Measurements from ENCODE around the gene CTBP2.

Gene CTBP2

GRCh38 chr10:125156196-125156595 is 4.2 kb downstream of the CTBP2 start:
- H2BK5ac ChIP-seq (ENCODE audit: low read length) = no peak overlapping the region
- no peak overlapping the region for H2AK5ac ChIP-seq (ENCODE audit: low read length)
- H3K79me1 ChIP-seq (ENCODE audit: low read length) = peaks cover 2% of the 10 kb centered on the region
- no CpG with 5 or more reads among the region's 3 CpGs for WGBS (ENCODE audit: extremely low coverage, insufficient coverage, low lambda C conversion rate)
- H2BK15ac ChIP-seq (replicated peaks; ENCODE audit: low read depth) = no peak overlapping the region
- DNase-seq = no peak
- H2BK120ac ChIP-seq (ENCODE audit: low read depth, low read length) = no peak overlapping the region
- no peaks in the 10 kb centered on the region for H3K27me3 ChIP-seq (ENCODE audit: insufficient read depth, low read length, poor library complexity)
- peaks cover under 1% of the 10 kb centered on the region for H3K36me3 ChIP-seq (ENCODE audit: control insufficient read depth, insufficient read depth, low read length)
- H3K4ac ChIP-seq (ENCODE audit: low read depth, low read length) = no peak overlapping the region
- H3K79me2 ChIP-seq (ENCODE audit: control insufficient read depth, insufficient read depth, low read length) = peaks cover 79% of the 10 kb centered on the region
- H4K5ac ChIP-seq (ENCODE audit: low read length) = no peak overlapping the region
- peak overlapping the region; percentile 12 for H3K9ac ChIP-seq (ENCODE audit: low read length)
- H3K56ac ChIP-seq (ENCODE audit: low read length) = peak overlapping the region; percentile 44
- H3K18ac ChIP-seq (ENCODE audit: low read length) = peak overlapping the region; percentile 32
- no peak overlapping the region for H3K23ac ChIP-seq (ENCODE audit: low read length)
- H3K4me2 ChIP-seq (ENCODE audit: low read length) = no peak overlapping the region
- peaks cover 38% of the 10 kb centered on the region for H3K4me1 ChIP-seq (ENCODE audit: control insufficient read depth, low read depth, low read length)
- no peak overlapping the region for H4K8ac ChIP-seq (ENCODE audit: low read depth, low read length)
- H3K27ac ChIP-seq (ENCODE audit: low read depth, low read length) = no peak overlapping the region
- H3K4me3 ChIP-seq (ENCODE audit: low read length) = no peak overlapping the region

- H3K4me1 ChIP-seq (ENCODE audit: control insufficient read depth, low read depth, low read length) = peaks cover 45% of the 10 kb centered on the region
- no peak overlapping the region for H3K4ac ChIP-seq (ENCODE audit: low read depth, low read length)
- H4K8ac ChIP-seq (ENCODE audit: low read depth, low read length) = no peak overlapping the region
- no CpG with 5 or more reads among the region's 8 CpGs for WGBS (ENCODE audit: extremely low coverage, insufficient coverage, low lambda C conversion rate)
- H3K18ac ChIP-seq (ENCODE audit: low read length) = no peak overlapping the region
- no peak overlapping the region for H2BK120ac ChIP-seq (ENCODE audit: low read depth, low read length)
- H2AK5ac ChIP-seq (ENCODE audit: low read length) = no peak overlapping the region
- peaks cover 90% of the 10 kb centered on the region for H3K79me2 ChIP-seq (ENCODE audit: control insufficient read depth, insufficient read depth, low read length)
- peaks cover 4% of the 10 kb centered on the region for H3K79me1 ChIP-seq (ENCODE audit: low read length)
- H4K5ac ChIP-seq (ENCODE audit: low read length) = no peak overlapping the region
- peaks cover 4% of the 10 kb centered on the region for H3K36me3 ChIP-seq (ENCODE audit: control insufficient read depth, insufficient read depth, low read length)
- no peaks in the 10 kb centered on the region for H3K27me3 ChIP-seq (ENCODE audit: insufficient read depth, low read length, poor library complexity)
- no peak overlapping the region for H2BK5ac ChIP-seq (ENCODE audit: low read length)
- no peak overlapping the region for H2BK15ac ChIP-seq (replicated peaks; ENCODE audit: low read depth)
- H3K4me2 ChIP-seq (ENCODE audit: low read length) = peak overlapping the region; percentile 26
- H3K4me3 ChIP-seq (ENCODE audit: low read length) = no peak overlapping the region
- no peak overlapping the region for H3K27ac ChIP-seq (ENCODE audit: low read depth, low read length)
- no peak overlapping the region for H3K23ac ChIP-seq (ENCODE audit: low read length)
- H3K9ac ChIP-seq (ENCODE audit: low read length) = peak overlapping the region; percentile 54
- peak overlapping the region; percentile 72 for H3K56ac ChIP-seq (ENCODE audit: low read length)
- DNase-seq = peak; percentile 64
These were observed 5.3 kb downstream of the CTBP2 start for GRCh38 chr10:125155101-125155500.

GRCh38 chr10:125154529-125154928 is 5.8 kb downstream of the CTBP2 start:
- H3K27ac ChIP-seq (ENCODE audit: low read depth, low read length) = no peak overlapping the region
- H4K8ac ChIP-seq (ENCODE audit: low read depth, low read length) = no peak overlapping the region
- no peak for DNase-seq
- no peak overlapping the region for H2BK5ac ChIP-seq (ENCODE audit: low read length)
- H3K18ac ChIP-seq (ENCODE audit: low read length) = no peak overlapping the region
- no peak overlapping the region for H2BK15ac ChIP-seq (replicated peaks; ENCODE audit: low read depth)
- peak overlapping the region; percentile 78 for H3K56ac ChIP-seq (ENCODE audit: low read length)
- no CpG with 5 or more reads among the region's 6 CpGs for WGBS (ENCODE audit: extremely low coverage, insufficient coverage, low lambda C conversion rate)
- peaks cover 92% of the 10 kb centered on the region for H3K79me2 ChIP-seq (ENCODE audit: control insufficient read depth, insufficient read depth, low read length)
- H2BK120ac ChIP-seq (ENCODE audit: low read depth, low read length) = no peak overlapping the region
- H3K79me1 ChIP-seq (ENCODE audit: low read length) = peaks cover 9% of the 10 kb centered on the region
- H3K23ac ChIP-seq (ENCODE audit: low read length) = no peak overlapping the region
- no peak overlapping the region for H3K4me3 ChIP-seq (ENCODE audit: low read length)
- peak overlapping the region; percentile 52 for H3K9ac ChIP-seq (ENCODE audit: low read length)
- H3K4me1 ChIP-seq (ENCODE audit: control insufficient read depth, low read depth, low read length) = peaks cover 51% of the 10 kb centered on the region
- no peaks in the 10 kb centered on the region for H3K27me3 ChIP-seq (ENCODE audit: insufficient read depth, low read length, poor library complexity)
- H2AK5ac ChIP-seq (ENCODE audit: low read length) = no peak overlapping the region
- no peak overlapping the region for H3K4ac ChIP-seq (ENCODE audit: low read depth, low read length)
- H4K5ac ChIP-seq (ENCODE audit: low read length) = no peak overlapping the region
- peak overlapping the region; percentile 24 for H3K4me2 ChIP-seq (ENCODE audit: low read length)
- peaks cover 4% of the 10 kb centered on the region for H3K36me3 ChIP-seq (ENCODE audit: control insufficient read depth, insufficient read depth, low read length)

GRCh38 chr10:125153703-125154490 is 6.5 kb downstream of the CTBP2 start:
- H3K4me2 ChIP-seq (ENCODE audit: low read length) = no peak overlapping the region
- H3K79me1 ChIP-seq (ENCODE audit: low read length) = peaks cover 9% of the 10 kb centered on the region
- no peak overlapping the region for H2AK5ac ChIP-seq (ENCODE audit: low read length)
- no peak overlapping the region for H2BK15ac ChIP-seq (replicated peaks; ENCODE audit: low read depth)
- no peak overlapping the region for H4K8ac ChIP-seq (ENCODE audit: low read depth, low read length)
- H3K79me2 ChIP-seq (ENCODE audit: control insufficient read depth, insufficient read depth, low read length) = peaks cover 94% of the 10 kb centered on the region
- no peak overlapping the region for H3K4me3 ChIP-seq (ENCODE audit: low read length)
- H3K23ac ChIP-seq (ENCODE audit: low read length) = no peak overlapping the region
- peaks cover 4% of the 10 kb centered on the region for H3K36me3 ChIP-seq (ENCODE audit: control insufficient read depth, insufficient read depth, low read length)
- no CpG with 5 or more reads among the region's 9 CpGs for WGBS (ENCODE audit: extremely low coverage, insufficient coverage, low lambda C conversion rate)
- H3K4me1 ChIP-seq (ENCODE audit: control insufficient read depth, low read depth, low read length) = peaks cover 54% of the 10 kb centered on the region
- peak overlapping the region; percentile 52 for H3K9ac ChIP-seq (ENCODE audit: low read length)
- H2BK120ac ChIP-seq (ENCODE audit: low read depth, low read length) = no peak overlapping the region
- H3K56ac ChIP-seq (ENCODE audit: low read length) = peak overlapping the region; percentile 52
- H3K4ac ChIP-seq (ENCODE audit: low read depth, low read length) = no peak overlapping the region
- H2BK5ac ChIP-seq (ENCODE audit: low read length) = no peak overlapping the region
- peak overlapping the region; percentile 1 for H3K18ac ChIP-seq (ENCODE audit: low read length)
- no peak overlapping the region for H4K5ac ChIP-seq (ENCODE audit: low read length)
- H3K27me3 ChIP-seq (ENCODE audit: insufficient read depth, low read length, poor library complexity) = no peaks in the 10 kb centered on the region
- H3K27ac ChIP-seq (ENCODE audit: low read depth, low read length) = no peak overlapping the region
- DNase-seq = no peak

- H2BK120ac ChIP-seq (ENCODE audit: low read depth, low read length) = no peak overlapping the region
- H2AK5ac ChIP-seq (ENCODE audit: low read length) = peak overlapping the region; percentile 17
- peaks cover 5% of the 10 kb centered on the region for H3K36me3 ChIP-seq (ENCODE audit: control insufficient read depth, insufficient read depth, low read length)
- no CpG with 5 or more reads among the region's 21 CpGs for WGBS (ENCODE audit: extremely low coverage, insufficient coverage, low lambda C conversion rate)
- peaks cover 14% of the 10 kb centered on the region for H3K79me1 ChIP-seq (ENCODE audit: low read length)
- H3K27ac ChIP-seq (ENCODE audit: low read depth, low read length) = peak overlapping the region; percentile 6
- DNase-seq = peak; percentile 62
- H3K4ac ChIP-seq (ENCODE audit: low read depth, low read length) = peak overlapping the region; percentile 87
- peak overlapping the region; percentile 40 for H3K4me2 ChIP-seq (ENCODE audit: low read length)
- peaks cover 64% of the 10 kb centered on the region for H3K4me1 ChIP-seq (ENCODE audit: control insufficient read depth, low read depth, low read length)
- no peak overlapping the region for H4K8ac ChIP-seq (ENCODE audit: low read depth, low read length)
- H3K4me3 ChIP-seq (ENCODE audit: low read length) = no peak overlapping the region
- no peaks in the 10 kb centered on the region for H3K27me3 ChIP-seq (ENCODE audit: insufficient read depth, low read length, poor library complexity)
- H2BK5ac ChIP-seq (ENCODE audit: low read length) = peak overlapping the region; percentile 11
- peak overlapping the region; percentile 15 for H3K23ac ChIP-seq (ENCODE audit: low read length)
- H3K79me2 ChIP-seq (ENCODE audit: control insufficient read depth, insufficient read depth, low read length) = peaks cover 96% of the 10 kb centered on the region
- peak overlapping the region; percentile 54 for H3K9ac ChIP-seq (ENCODE audit: low read length)
- peak overlapping the region; percentile 81 for H3K56ac ChIP-seq (ENCODE audit: low read length)
- peak overlapping the region; percentile 77 for H3K18ac ChIP-seq (ENCODE audit: low read length)
- no peak overlapping the region for H2BK15ac ChIP-seq (replicated peaks; ENCODE audit: low read depth)
- H4K5ac ChIP-seq (ENCODE audit: low read length) = no peak overlapping the region
These were observed 7.7 kb downstream of the CTBP2 start for GRCh38 chr10:125152450-125153368.
